GM12878 (cell line): ENCODE data around the gene DCTN2. TPM values are rescaled to one million over a fixed set of nuclear protein-coding genes. Genes with fewer than 3 reads are reported as not detected.

ENCODE experiments used
- ATAC-seq: fragments of 200-7000 bp; cut with Tn5 transposase; 3 replicates; pipeline ENCODE4 v1.9.1; 2020; ENCODE audit warnings: mild to moderate bottlenecking, moderate library complexity
- BruUV-seq: library from RNA; stranded (reverse); fragments of 400-500 nt; replicated peaks from 2 replicates; lab custom pipeline; 2021; lab: Mats Ljungman, UMichigan
- CTCF ChIA-PET: fragments of 300-600 bp; sonication (Branson Sonifier 250); formaldehyde crosslinking; extraction: SDS; loops from one replicate; lab custom pipeline; 2021; ENCODE audit warnings: inconsistent platforms; lab: Yijun Ruan, JAX
- POLR2A ChIA-PET: fragments of 350-600 bp; formaldehyde crosslinking; extraction: SDS; loops from one replicate; lab custom pipeline; 2021; ENCODE audit warnings: inconsistent platforms; lab: Charles Lee
- RAD21 ChIA-PET: fragments of 300-600 bp; sonication (Branson Sonifier 250); formaldehyde crosslinking; loops from one replicate; lab custom pipeline; 2023; ENCODE audit warnings: antibody characterized with exemption; ENCODE audit not compliant: unreplicated experiment; lab: Charles Lee
- SMC1A ChIA-PET: fragments of 300-600 bp; sonication (Branson Sonifier 250); formaldehyde crosslinking; loops from one replicate; lab custom pipeline; 2023; ENCODE audit not compliant: unreplicated experiment, uncharacterized antibody; lab: Charles Lee
- DNase-seq: peaks from one replicate; pipeline ENCODE4 v3.0.0-alpha.2; 2011; ENCODE audit warnings: low read depth, low spot score
- FAIRE-seq: peaks from 3 replicates; lab custom pipeline; 2011; peaks lifted over from hg19 to GRCh38; lab: Jason Lieb, UNC
- H2AFZ ChIP-seq: 2 replicates; pipeline ENCODE4 v1.6.0; 2011; ENCODE audit warnings: low read depth, low read length, control low read depth; ENCODE audit not compliant: control insufficient read depth
- H3K27ac ChIP-seq: 2 replicates; pipeline ENCODE4 v1.5.1; 2011; ENCODE audit warnings: control low read depth; ENCODE audit not compliant: control insufficient read depth, insufficient read depth
- H3K27me3 ChIP-seq, 2 experiments: replicated peaks in 1 of 2; 2 replicates each; pipeline versions ENCODE4 v1.6.0 to v1.6.1; 2011; ENCODE audit warnings: low read length in 1 of 2; ENCODE audit not compliant: control insufficient read depth in 2 of 2, insufficient read depth in 2 of 2
- H3K36me3 ChIP-seq, 2 experiments: 2 replicates each; pipeline ENCODE4 v1.5.1; 2011; ENCODE audit warnings: low read length in 1 of 2; ENCODE audit not compliant: control insufficient read depth in 2 of 2, insufficient read depth in 2 of 2
- H3K4me1 ChIP-seq: 2 replicates; pipeline ENCODE4 v1.6.1; 2011; ENCODE audit warnings: mild to moderate bottlenecking, low read length, moderate library complexity, mixed read lengths; ENCODE audit not compliant: control insufficient read depth, insufficient read depth
- H3K4me2 ChIP-seq: 2 replicates; pipeline ENCODE4 v1.6.0; 2011; ENCODE audit warnings: control low read depth; ENCODE audit not compliant: control insufficient read depth, insufficient read depth
- H3K4me3 ChIP-seq: fragments of 200-600 bp; sonication (generic); 2 replicates; pipeline ENCODE4 v1.5.1; 2016
- H3K79me2 ChIP-seq: 2 replicates; pipeline ENCODE4 v1.6.0; 2011; ENCODE audit warnings: low read length; ENCODE audit not compliant: control insufficient read depth, insufficient read depth
- H3K9ac ChIP-seq: 2 replicates; pipeline ENCODE4 v1.8.0; 2011; ENCODE audit warnings: low read length, control low read depth, mixed read lengths; ENCODE audit not compliant: control insufficient read depth, insufficient read depth
- H3K9me3 ChIP-seq: replicated peaks from 3 replicates; pipeline ENCODE4 v1.5.1; 2011; ENCODE audit warnings: mild to moderate bottlenecking, low read length; ENCODE audit not compliant: control insufficient read depth, insufficient read depth
- H4K20me1 ChIP-seq: 2 replicates; pipeline ENCODE4 v1.6.0; 2011; ENCODE audit not compliant: control insufficient read depth, insufficient read depth
- CBFB ChIP-seq: IDR thresholded peaks from 2 replicates; pipeline ENCODE4 v1.6.1; 2016; ENCODE audit warnings: antibody characterized with exemption, low read depth
- CHD4 ChIP-seq: fragments of 200-600 bp; sonication (generic); IDR thresholded peaks from 2 replicates; pipeline ENCODE4 v1.6.1; 2016; ENCODE audit warnings: mild to moderate bottlenecking
- CTCF ChIP-seq, 3 experiments: IDR thresholded peaks in 2 of 3; conservative IDR thresholded peaks in 1 of 3; 2 replicates each; pipeline ENCODE4 v1.5.1; 2011; ENCODE audit warnings: low read depth in 3 of 3, low read length in 3 of 3, mild to moderate bottlenecking in 3 of 3, control low read depth in 2 of 3, moderate library complexity in 2 of 3, inconsistent platforms in 1 of 3, mixed read lengths in 1 of 3; ENCODE audit not compliant: control insufficient read depth in 2 of 3, insufficient read depth in 1 of 3; ENCODE audit errors: extremely low read depth in 1 of 3
- EGR1 ChIP-seq, 2 experiments: IDR thresholded peaks; 1 replicate in 1 of 2; 2 replicates in 1 of 2; pipeline ENCODE4 v1.6.1; 2011 to 2012; ENCODE audit warnings: low read depth in 2 of 2, low read length in 2 of 2, borderline replicate concordance in 1 of 2, mild to moderate bottlenecking in 1 of 2, moderate library complexity in 1 of 2
- IKZF1 ChIP-seq: fragments of 450-650 bp; conservative IDR thresholded peaks from 2 replicates; pipeline ENCODE4 v1.6.1; 2017; ENCODE audit warnings: antibody characterized with exemption, mild to moderate bottlenecking
- NKRF ChIP-seq: fragments of 450-650 bp; conservative IDR thresholded peaks from 2 replicates; pipeline ENCODE4 v1.6.1; 2017; ENCODE audit warnings: mild to moderate bottlenecking, moderate library complexity
- NR2F1 ChIP-seq: fragments of 450-650 bp; conservative IDR thresholded peaks from 2 replicates; pipeline ENCODE4 v1.6.1; 2017; ENCODE audit warnings: mild to moderate bottlenecking
- POLR2A ChIP-seq: IDR thresholded peaks from 2 replicates; pipeline ENCODE4 v1.6.1; 2011; ENCODE audit warnings: low read depth, mild to moderate bottlenecking, low read length
- RFX5 ChIP-seq: IDR thresholded peaks from 2 replicates; pipeline ENCODE4 v1.6.1; 2011; ENCODE audit warnings: low read depth, low read length, improper control_type of control experiment
- SPI1 ChIP-seq: IDR thresholded peaks from 2 replicates; pipeline ENCODE4 v1.6.1; 2011; ENCODE audit warnings: low read depth, mild to moderate bottlenecking, low read length, moderate library complexity, borderline replicate concordance; ENCODE audit not compliant: insufficient read depth
- ZNF217 ChIP-seq: fragments of 450-650 bp; IDR thresholded peaks from 2 replicates; pipeline ENCODE4 v1.6.1; 2017; ENCODE audit warnings: antibody characterized with exemption, mild to moderate bottlenecking
- ZNF592 ChIP-seq: fragments of 450-650 bp; IDR thresholded peaks from 2 replicates; pipeline ENCODE4 v1.6.1; 2017; ENCODE audit warnings: mild to moderate bottlenecking, moderate library complexity
- ZZZ3 ChIP-seq: IDR thresholded peaks from 2 replicates; pipeline ENCODE4 v1.6.1; 2011; ENCODE audit warnings: low read depth; ENCODE audit not compliant: control insufficient read depth, insufficient read length
- WGBS: methylation state at CpG from one replicate; pipeline ENCODE4 v1.1.6; 2016; ENCODE audit warnings: low lambda C conversion rate; ENCODE audit not compliant: insufficient replicate concordance, insufficient coverage; ENCODE audit errors: missing lambda C conversion rate; 5-methylcytosine and 5-hydroxymethylcytosine counted together
- in situ Hi-C: fragments of 300-500 bp; cut with MboI; formaldehyde crosslinking; loops from 9 replicates; pipeline ENCODE4 v1.14.3; 2018; ENCODE audit warnings: mixed read lengths
- intact Hi-C: fragments of 100-400 bp; cut with micrococcal nuclease; formaldehyde crosslinking; loops from one replicate; pipeline ENCODE4 v1.14.2; 2022; ENCODE audit not compliant: unreplicated experiment
- polyA plus RNA-seq, 11 experiments: library from polyadenylated mRNA; depleted of rRNA in 4 of 11; unstranded in 6 of 11; stranded (reverse) in 5 of 11; fragments of >200 nt; fragmentation: Nextera tagmentation in 4 of 11; fragmentation: Illumina TruSeq in 1 of 11; extraction: Ambion mirVana in 4 of 11; extraction: Trizol in 1 of 11; gene quantifications; 1 replicate in 1 of 11; 2 replicates in 10 of 11; pipeline versions ENCODE4 v1.2.1 to v1.2.3, GENCODE V29; 2011 to 2016; ENCODE audit warnings: inconsistent platforms in 2 of 11, missing spikeins in 2 of 11, low read depth in 1 of 11
- total RNA-seq, 4 experiments: library from RNA; depleted of rRNA in 3 of 4; stranded (reverse); fragments of >200 nt in 3 of 4; fragmentation: Illumina TruSeq in 1 of 4; extraction: Trizol in 1 of 4; gene quantifications; 2 replicates each; pipeline versions ENCODE4 v1.2.1 to v1.2.3, GENCODE V29; 2013 to 2021
- TF ChIP-seq, protein P1 (sequence below): fragments of 450-650 bp; IDR thresholded peaks from 2 replicates; pipeline ENCODE4 v1.6.1; 2018; ENCODE audit warnings: mild to moderate bottlenecking, low read depth, moderate library complexity; ENCODE audit not compliant: partially characterized antibody

DCTN2 gene
- total and polyA plus RNA-seq, 10 of the 15 experiments (the other 5 are each of a cell fraction or from before 2014, with no cell fraction given): 32.3 to 171 (median 100) TPM

GRCh38 chr12:57564178-57564740 is 17.3 kb upstream of the DCTN2 start:
- ChIA-PET RAD21 (no interaction called here), POLR2A (no interaction called here), SMC1A (no interaction called here), CTCF (interaction anchor here (1.0 kb wide), 1 partner anchor 104 kb away, joined by 3 read pairs; the partner anchor contains the start of gene GLI1)
- H4K20me1 ChIP-seq: no peaks in the 10 kb centered on the region
- H3K9ac ChIP-seq: no peak overlapping the region
- no peak overlapping the region for H3K4me2 ChIP-seq
- H3K4me3 ChIP-seq: no peak overlapping the region
- DNase-seq (no peak), FAIRE-seq (no peak), ATAC-seq (no peak)
- no TSS peak for BruUV-seq
- no peaks in the 10 kb centered on the region for H3K79me2 ChIP-seq
- in situ Hi-C loops: no loop called here
- H3K36me3 ChIP-seq: no peaks in the 10 kb centered on the region
- 15% methylated on average over 7 of the region's 7 CpGs for WGBS
- no peaks in the 10 kb centered on the region for H3K4me1 ChIP-seq
- H3K27me3 ChIP-seq: no peaks in the 10 kb centered on the region
- no peak overlapping the region for H3K27ac ChIP-seq
- H3K9me3 ChIP-seq: no peaks in the 10 kb centered on the region
- no peak overlapping the region for H2AFZ ChIP-seq
- intact Hi-C loops: no loop called here
- TF ChIP-seq IKZF1: no peak
- TF ChIP-seq, protein P1, sequence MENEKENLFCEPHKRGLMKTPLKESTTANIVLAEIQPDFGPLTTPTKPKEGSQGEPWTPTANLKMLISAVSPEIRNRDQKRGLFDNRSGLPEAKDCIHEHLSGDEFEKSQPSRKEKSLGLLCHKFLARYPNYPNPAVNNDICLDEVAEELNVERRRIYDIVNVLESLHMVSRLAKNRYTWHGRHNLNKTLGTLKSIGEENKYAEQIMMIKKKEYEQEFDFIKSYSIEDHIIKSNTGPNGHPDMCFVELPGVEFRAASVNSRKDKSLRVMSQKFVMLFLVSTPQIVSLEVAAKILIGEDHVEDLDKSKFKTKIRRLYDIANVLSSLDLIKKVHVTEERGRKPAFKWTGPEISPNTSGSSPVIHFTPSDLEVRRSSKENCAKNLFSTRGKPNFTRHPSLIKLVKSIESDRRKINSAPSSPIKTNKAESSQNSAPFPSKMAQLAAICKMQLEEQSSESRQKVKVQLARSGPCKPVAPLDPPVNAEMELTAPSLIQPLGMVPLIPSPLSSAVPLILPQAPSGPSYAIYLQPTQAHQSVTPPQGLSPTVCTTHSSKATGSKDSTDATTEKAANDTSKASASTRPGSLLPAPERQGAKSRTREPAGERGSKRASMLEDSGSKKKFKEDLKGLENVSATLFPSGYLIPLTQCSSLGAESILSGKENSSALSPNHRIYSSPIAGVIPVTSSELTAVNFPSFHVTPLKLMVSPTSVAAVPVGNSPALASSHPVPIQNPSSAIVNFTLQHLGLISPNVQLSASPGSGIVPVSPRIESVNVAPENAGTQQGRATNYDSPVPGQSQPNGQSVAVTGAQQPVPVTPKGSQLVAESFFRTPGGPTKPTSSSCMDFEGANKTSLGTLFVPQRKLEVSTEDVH: no peak
- TF ChIP-seq SPI1: no peak
- TF ChIP-seq POLR2A: no peak
- TF ChIP-seq ZNF592: no peak
- no peak for TF ChIP-seq CTCF (IDR thresholded peaks at IDR 0.05 in 2 of 3, conservative IDR thresholded peaks at IDR 0.05 in 1 of 3; ENCODE audit: control insufficient read depth in 2 of 3, extremely low read depth in 1 of 3, insufficient read depth in 1 of 3, low read depth in 3 of 3, low read length in 3 of 3)
- no peak for TF ChIP-seq CBFB
- TF ChIP-seq ZZZ3: no peak
- TF ChIP-seq RFX5: no peak
- TF ChIP-seq NKRF: no peak
- TF ChIP-seq EGR1 (IDR thresholded peaks at IDR 0.05; ENCODE audit: borderline replicate concordance in 1 of 2, low read depth in 2 of 2, low read length in 2 of 2): no peak
- no peak for TF ChIP-seq NR2F1
- no peak for TF ChIP-seq CHD4
- TF ChIP-seq ZNF217: no peak
